HepG2 (cell line): ENCODE measurements around the gene STK40. TPM values are rescaled to one million over a fixed set of nuclear protein-coding genes. Genes with fewer than 3 reads are reported as not detected.
A peak's percentile ranks its signal among the peaks of the same experiment; 100 is the strongest.

Experiments used
- ATAD3A ChIP-seq: sonication (generic); formaldehyde crosslinking; IDR thresholded peaks from 2 replicates; pipeline ENCODE4 v1.4.0; 2020; ENCODE audit warnings: missing genetic modification reagents
- FOXC1 ChIP-seq: sonication (generic); formaldehyde crosslinking; IDR thresholded peaks from 2 replicates; pipeline ENCODE4 v1.8.0; 2022; ENCODE audit warnings: mild to moderate bottlenecking, missing genetic modification reagents, borderline replicate concordance
- POGZ ChIP-seq: sonication (generic); formaldehyde crosslinking; IDR thresholded peaks from 2 replicates; pipeline ENCODE4 v1.4.0; 2020; ENCODE audit warnings: mild to moderate bottlenecking, missing genetic modification reagents
- RXRA ChIP-seq: sonication (generic); formaldehyde crosslinking; IDR thresholded peaks from 2 replicates; pipeline ENCODE4 v1.5.1; 2020; ENCODE audit warnings: missing genetic modification reagents
- ZBTB25 ChIP-seq: IDR thresholded peaks from 2 replicates; pipeline ENCODE4 v1.6.1; 2018; ENCODE audit warnings: missing genetic modification reagents
- ZBTB38 ChIP-seq: sonication (generic); formaldehyde crosslinking; IDR thresholded peaks from 2 replicates; pipeline ENCODE4 v1.5.1; 2020; ENCODE audit warnings: mild to moderate bottlenecking, missing genetic modification reagents
- ZMYM3 ChIP-seq: sonication (generic); formaldehyde crosslinking; IDR thresholded peaks from 2 replicates; pipeline ENCODE4 v1.5.1; 2020; ENCODE audit warnings: mild to moderate bottlenecking, missing genetic modification reagents
- ZNF136 ChIP-seq: sonication (generic); formaldehyde crosslinking; IDR thresholded peaks from 2 replicates; pipeline ENCODE4 v1.8.1; 2022; ENCODE audit warnings: low read depth, mild to moderate bottlenecking, moderate library complexity, missing genetic modification reagents
- ZNF343 ChIP-seq: sonication (generic); formaldehyde crosslinking; IDR thresholded peaks from 2 replicates; pipeline ENCODE4 v1.4.0; 2020; ENCODE audit warnings: mild to moderate bottlenecking, missing genetic modification reagents
- ZNF549 ChIP-seq: sonication (generic); formaldehyde crosslinking; IDR thresholded peaks from 2 replicates; pipeline ENCODE4 v1.5.0; 2020; ENCODE audit warnings: missing genetic modification reagents
- ZNF574 ChIP-seq: sonication (generic); formaldehyde crosslinking; IDR thresholded peaks from 2 replicates; pipeline ENCODE4 v1.4.0; 2020; ENCODE audit warnings: missing genetic modification reagents
- ZNF704 ChIP-seq: sonication (generic); formaldehyde crosslinking; IDR thresholded peaks from 2 replicates; pipeline ENCODE4 v1.8.1; 2023; ENCODE audit warnings: mild to moderate bottlenecking, inconsistent platforms, moderate library complexity, missing genetic modification reagents, borderline replicate concordance
- ZNF782 ChIP-seq: sonication (generic); formaldehyde crosslinking; IDR thresholded peaks from 2 replicates; pipeline ENCODE4 v1.4.0; 2020; ENCODE audit warnings: missing genetic modification reagents, mild to moderate bottlenecking, borderline replicate concordance
- ZNF816 ChIP-seq: sonication (generic); formaldehyde crosslinking; IDR thresholded peaks from 2 replicates; pipeline ENCODE4 v1.8.0; 2022; ENCODE audit warnings: missing genetic modification reagents, mild to moderate bottlenecking, borderline replicate concordance
- polyA plus RNA-seq, 8 experiments: library from polyadenylated mRNA; depleted of rRNA in 3 of 8; stranded (reverse) in 7 of 8; unstranded in 1 of 8; fragments of >200 nt; fragmentation: Illumina TruSeq in 4 of 8; extraction: Trizol in 4 of 8; gene quantifications; 2 replicates each; pipeline versions ENCODE4 v1.2.1 to v1.2.3, GENCODE V29; 2011 to 2016; ENCODE audit warnings: low read depth in 4 of 8, missing spikeins in 1 of 8, mixed read lengths in 1 of 8; ENCODE audit not compliant: insufficient read depth in 1 of 8
- total RNA-seq, 5 experiments: library from RNA; depleted of rRNA; stranded (reverse); fragments of >200 nt; fragmentation: Illumina TruSeq; extraction: Trizol; gene quantifications; 2 replicates each; pipeline ENCODE4 v1.2.3, GENCODE V29; 2016; ENCODE audit warnings: low read depth in 1 of 5
- TF ChIP-seq, protein P1 (sequence below): sonication (generic); formaldehyde crosslinking; IDR thresholded peaks from 2 replicates; pipeline ENCODE4 v1.8.0; 2022; ENCODE audit warnings: missing genetic modification reagents, mild to moderate bottlenecking, moderate library complexity, borderline replicate concordance
- TF ChIP-seq, protein P2 (sequence below): IDR thresholded peaks from 2 replicates; pipeline ENCODE4 v1.6.1; 2016; ENCODE audit warnings: control low read depth
- TF ChIP-seq, protein P3 (sequence below): sonication (generic); formaldehyde crosslinking; IDR thresholded peaks from 2 replicates; pipeline ENCODE4 v1.4.0; 2020; ENCODE audit warnings: mild to moderate bottlenecking, missing genetic modification reagents

The STK40 gene
- total and polyA plus RNA-seq, 2 of the 13 experiments (the other 11 are each of a cell fraction or from before 2014, with no cell fraction given), result 33.8 to 35.1 TPM

- TF ChIP-seq ZNF574, result peak; percentile 63
- no peak for TF ChIP-seq ZNF549
- TF ChIP-seq ZNF704 (CRISPR knock-in tag), result no peak
- TF ChIP-seq ZBTB38, result no peak
- TF ChIP-seq ZBTB25 (CRISPR knock-in tag), result 0 out of 2 replicates have a peak, but pooled peaks have one; percentile 13
- TF ChIP-seq ATAD3A (CRISPR knock-in tag), result no peak
- TF ChIP-seq ZMYM3 (CRISPR knock-in tag), result no peak
- TF ChIP-seq ZNF782 (CRISPR knock-in tag), result 0 out of 2 replicates have a peak, but pooled peaks have one; percentile 14
- TF ChIP-seq, protein P1, sequence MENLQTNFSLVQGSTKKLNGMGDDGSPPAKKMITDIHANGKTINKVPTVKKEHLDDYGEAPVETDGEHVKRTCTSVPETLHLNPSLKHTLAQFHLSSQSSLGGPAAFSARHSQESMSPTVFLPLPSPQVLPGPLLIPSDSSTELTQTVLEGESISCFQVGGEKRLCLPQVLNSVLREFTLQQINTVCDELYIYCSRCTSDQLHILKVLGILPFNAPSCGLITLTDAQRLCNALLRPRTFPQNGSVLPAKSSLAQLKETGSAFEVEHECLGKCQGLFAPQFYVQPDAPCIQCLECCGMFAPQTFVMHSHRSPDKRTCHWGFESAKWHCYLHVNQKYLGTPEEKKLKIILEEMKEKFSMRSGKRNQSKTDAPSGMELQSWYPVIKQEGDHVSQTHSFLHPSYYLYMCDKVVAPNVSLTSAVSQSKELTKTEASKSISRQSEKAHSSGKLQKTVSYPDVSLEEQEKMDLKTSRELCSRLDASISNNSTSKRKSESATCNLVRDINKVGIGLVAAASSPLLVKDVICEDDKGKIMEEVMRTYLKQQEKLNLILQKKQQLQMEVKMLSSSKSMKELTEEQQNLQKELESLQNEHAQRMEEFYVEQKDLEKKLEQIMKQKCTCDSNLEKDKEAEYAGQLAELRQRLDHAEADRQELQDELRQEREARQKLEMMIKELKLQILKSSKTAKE (CRISPR knock-in tag), result no peak
- no peak for TF ChIP-seq ZNF136 (CRISPR knock-in tag)
- no peak for TF ChIP-seq ZNF816 (CRISPR knock-in tag)
- TF ChIP-seq, protein P2, sequence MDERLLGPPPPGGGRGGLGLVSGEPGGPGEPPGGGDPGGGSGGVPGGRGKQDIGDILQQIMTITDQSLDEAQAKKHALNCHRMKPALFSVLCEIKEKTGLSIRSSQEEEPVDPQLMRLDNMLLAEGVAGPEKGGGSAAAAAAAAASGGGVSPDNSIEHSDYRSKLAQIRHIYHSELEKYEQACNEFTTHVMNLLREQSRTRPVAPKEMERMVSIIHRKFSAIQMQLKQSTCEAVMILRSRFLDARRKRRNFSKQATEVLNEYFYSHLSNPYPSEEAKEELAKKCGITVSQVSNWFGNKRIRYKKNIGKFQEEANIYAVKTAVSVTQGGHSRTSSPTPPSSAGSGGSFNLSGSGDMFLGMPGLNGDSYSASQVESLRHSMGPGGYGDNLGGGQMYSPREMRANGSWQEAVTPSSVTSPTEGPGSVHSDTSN, result no peak
- no peak for TF ChIP-seq RXRA (CRISPR knock-in tag)
- peak; percentile 74; the same call in 1 of the 2 replicates for TF ChIP-seq ZNF343 (CRISPR knock-in tag)
- no peak for TF ChIP-seq FOXC1 (CRISPR knock-in tag)
- TF ChIP-seq POGZ, result no peak
- TF ChIP-seq, protein P3, sequence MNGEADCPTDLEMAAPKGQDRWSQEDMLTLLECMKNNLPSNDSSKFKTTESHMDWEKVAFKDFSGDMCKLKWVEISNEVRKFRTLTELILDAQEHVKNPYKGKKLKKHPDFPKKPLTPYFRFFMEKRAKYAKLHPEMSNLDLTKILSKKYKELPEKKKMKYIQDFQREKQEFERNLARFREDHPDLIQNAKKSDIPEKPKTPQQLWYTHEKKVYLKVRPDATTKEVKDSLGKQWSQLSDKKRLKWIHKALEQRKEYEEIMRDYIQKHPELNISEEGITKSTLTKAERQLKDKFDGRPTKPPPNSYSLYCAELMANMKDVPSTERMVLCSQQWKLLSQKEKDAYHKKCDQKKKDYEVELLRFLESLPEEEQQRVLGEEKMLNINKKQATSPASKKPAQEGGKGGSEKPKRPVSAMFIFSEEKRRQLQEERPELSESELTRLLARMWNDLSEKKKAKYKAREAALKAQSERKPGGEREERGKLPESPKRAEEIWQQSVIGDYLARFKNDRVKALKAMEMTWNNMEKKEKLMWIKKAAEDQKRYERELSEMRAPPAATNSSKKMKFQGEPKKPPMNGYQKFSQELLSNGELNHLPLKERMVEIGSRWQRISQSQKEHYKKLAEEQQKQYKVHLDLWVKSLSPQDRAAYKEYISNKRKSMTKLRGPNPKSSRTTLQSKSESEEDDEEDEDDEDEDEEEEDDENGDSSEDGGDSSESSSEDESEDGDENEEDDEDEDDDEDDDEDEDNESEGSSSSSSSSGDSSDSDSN (CRISPR knock-in tag), result no peak
Measured at GRCh38 chr1:36385410-36386264, at the start of gene STK40 (continued).
